ENCODE measurements around the gene CTXN1. TPM values are rescaled to one million over a fixed set of nuclear protein-coding genes. Genes with fewer than 3 reads are reported as not detected.

CTXN1 gene
- total and polyA plus RNA-seq, 5 donors from 2014 or later, result not detected

DNA sequence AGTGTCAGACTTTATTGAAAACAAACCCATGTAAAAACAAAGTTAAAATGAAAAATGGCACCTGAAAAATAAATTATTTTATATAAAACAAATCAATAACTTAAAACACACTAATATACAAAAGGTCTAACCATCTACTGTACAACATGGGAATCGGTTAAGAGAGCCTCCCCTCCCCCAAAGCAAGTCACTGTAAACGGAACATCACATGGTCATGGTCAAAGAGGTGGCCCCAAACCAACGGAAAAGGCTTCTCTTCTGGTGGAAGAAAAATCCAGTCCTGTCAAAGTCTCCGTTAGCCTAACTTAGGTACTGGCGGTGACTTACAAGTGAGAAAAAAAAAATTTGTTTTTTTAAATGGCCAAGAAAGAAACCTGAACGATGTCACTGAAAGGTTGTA, 33.3 kb upstream of the CTXN1 start:
- H3K36me3 ChIP-seq (ENCODE audit: control insufficient read depth, insufficient read depth, low read length), result peaks cover 36% of the 10 kb centered on the region
- H3K27me3 ChIP-seq (ENCODE audit: control insufficient read depth, insufficient read depth, low read length), result no peaks in the 10 kb centered on the region
- no peaks in the 10 kb centered on the region for H3K4me1 Mint-ChIP-seq
- H3K27me3 Mint-ChIP-seq, result no peaks in the 10 kb centered on the region
- no peak overlapping the region for H3K27ac ChIP-seq (ENCODE audit: insufficient read depth, low read length, poor library complexity, severe bottlenecking)
- H3K9me3 ChIP-seq (ENCODE audit: control insufficient read depth in 2 of 2, low read length in 2 of 2), result no peaks in the 10 kb centered on the region
- H3K4me3 Mint-ChIP-seq, result no peak overlapping the region
- no peak for ATAC-seq (ENCODE audit: low read depth in 2 of 2)
- no peaks in the 10 kb centered on the region for H3K9me3 Mint-ChIP-seq
- no peak overlapping the region for H3K4me3 ChIP-seq (ENCODE audit: low read depth, low read length)
- peaks cover 7% of the 10 kb centered on the region for H3K36me3 Mint-ChIP-seq
- no peak for DNase-seq
- no peaks in the 10 kb centered on the region for H3K4me1 ChIP-seq (ENCODE audit: control insufficient read depth, insufficient read depth, low read length, poor library complexity, severe bottlenecking)
- H3K27ac Mint-ChIP-seq, result no peak overlapping the region

DNA sequence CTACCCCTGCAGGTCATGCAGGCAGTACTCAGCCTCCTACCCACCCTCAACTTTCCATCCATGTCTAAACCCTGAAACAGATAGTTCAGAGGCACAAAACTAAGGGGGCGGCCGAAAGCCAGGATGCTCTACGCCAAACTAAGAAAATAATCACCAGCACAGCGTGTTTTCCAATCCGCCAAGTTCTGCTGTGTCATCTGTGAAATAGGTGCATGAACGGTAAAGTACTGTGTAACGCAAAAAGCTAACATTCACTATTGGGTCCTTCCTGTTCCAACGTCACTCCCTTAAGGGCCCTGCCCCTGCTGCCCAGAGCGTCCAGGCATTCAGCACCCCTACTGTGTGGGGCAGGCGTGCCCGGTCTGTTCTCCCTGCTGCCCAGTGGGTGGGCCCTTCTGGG, 29.8 kb upstream of the CTXN1 start:
- Histone ChIP-seq H3K9me3 (ENCODE audit: control insufficient read depth in 2 of 2, low read length in 2 of 2) (no peaks in the 10 kb centered on the region), H3K4me3 (ENCODE audit: low read depth, low read length) (no peak overlapping the region), H3K36me3 (ENCODE audit: control insufficient read depth, insufficient read depth, low read length) (peaks cover 3% of the 10 kb centered on the region), H3K4me1 (ENCODE audit: control insufficient read depth, insufficient read depth, low read length, poor library complexity, severe bottlenecking) (no peaks in the 10 kb centered on the region), H3K27ac (ENCODE audit: insufficient read depth, low read length, poor library complexity, severe bottlenecking) (no peak overlapping the region), H3K27me3 (ENCODE audit: control insufficient read depth, insufficient read depth, low read length) (no peaks in the 10 kb centered on the region)
- no peak for ATAC-seq (ENCODE audit: low read depth in 2 of 2)
- H3K27ac Mint-ChIP-seq, result no peak overlapping the region
- H3K27me3 Mint-ChIP-seq, result no peaks in the 10 kb centered on the region
- H3K36me3 Mint-ChIP-seq, result no peaks in the 10 kb centered on the region
- DNase-seq, result no peak
- no peaks in the 10 kb centered on the region for H3K9me3 Mint-ChIP-seq
- H3K4me3 Mint-ChIP-seq, result no peak overlapping the region
- H3K4me1 Mint-ChIP-seq, result no peaks in the 10 kb centered on the region

DNA sequence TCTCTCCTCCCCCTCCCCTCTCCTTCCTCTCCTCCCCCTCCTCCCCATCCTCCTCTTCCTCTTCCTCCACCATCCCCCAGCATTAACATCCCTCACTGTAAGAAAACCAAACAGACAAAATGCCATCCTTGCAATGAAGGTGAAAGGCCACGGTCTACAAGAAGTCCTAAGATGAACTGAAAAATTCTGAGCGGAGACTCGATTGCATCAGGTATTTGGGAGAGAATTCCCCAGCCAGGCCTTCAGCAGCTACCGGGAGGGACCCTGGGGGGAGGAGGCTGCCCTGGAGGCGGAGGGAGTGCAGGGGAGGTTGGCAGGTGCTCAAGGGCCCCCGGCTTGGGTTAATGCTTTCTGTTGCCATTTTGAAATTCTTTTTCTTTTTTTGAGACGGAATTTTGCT, 27.6 kb upstream of the CTXN1 start:
- no peaks in the 10 kb centered on the region for H3K4me1 Mint-ChIP-seq
- Histone ChIP-seq H3K27ac (ENCODE audit: insufficient read depth, low read length, poor library complexity, severe bottlenecking) (no peak overlapping the region), H3K36me3 (ENCODE audit: control insufficient read depth, insufficient read depth, low read length) (no peaks in the 10 kb centered on the region), H3K27me3 (ENCODE audit: control insufficient read depth, insufficient read depth, low read length) (no peaks in the 10 kb centered on the region), H3K4me1 (ENCODE audit: control insufficient read depth, insufficient read depth, low read length, poor library complexity, severe bottlenecking) (no peaks in the 10 kb centered on the region), H3K9me3 (ENCODE audit: control insufficient read depth in 2 of 2, low read length in 2 of 2) (no peaks in the 10 kb centered on the region), H3K4me3 (ENCODE audit: low read depth, low read length) (no peak overlapping the region)
- no peaks in the 10 kb centered on the region for H3K9me3 Mint-ChIP-seq
- no peaks in the 10 kb centered on the region for H3K27me3 Mint-ChIP-seq
- H3K27ac Mint-ChIP-seq, result peak overlapping the region in 1 of 3 donors; percentile 88
- no peak for DNase-seq
- no peak for ATAC-seq (ENCODE audit: low read depth in 2 of 2)
- no peaks in the 10 kb centered on the region for H3K36me3 Mint-ChIP-seq
- H3K4me3 Mint-ChIP-seq, result no peak overlapping the region

DNA sequence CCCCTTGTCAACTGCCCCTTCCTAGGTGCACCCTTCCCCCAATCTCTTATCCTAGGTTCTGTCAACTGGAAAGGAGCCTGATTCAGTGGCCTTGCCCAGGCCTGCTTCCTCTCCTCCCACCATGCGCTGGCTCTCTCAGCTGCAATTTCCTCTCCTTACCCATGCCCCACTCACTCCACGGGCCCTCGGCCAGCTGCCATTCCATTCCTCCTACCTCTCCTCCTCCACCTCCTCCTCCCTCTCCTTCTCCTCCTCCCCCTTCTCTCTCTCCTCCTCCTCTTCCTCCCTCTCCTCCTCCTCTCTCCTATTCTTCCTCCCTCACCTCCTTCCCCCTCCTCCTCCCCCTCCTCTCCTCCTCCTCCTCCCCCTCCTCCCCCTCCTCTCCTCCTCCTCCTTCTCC, 27.1 kb upstream of the CTXN1 start:
- Mint-ChIP-seq H3K4me3 (no peak overlapping the region), H3K27ac (peak overlapping the region in 1 of 3 donors; percentile 43)

DNA sequence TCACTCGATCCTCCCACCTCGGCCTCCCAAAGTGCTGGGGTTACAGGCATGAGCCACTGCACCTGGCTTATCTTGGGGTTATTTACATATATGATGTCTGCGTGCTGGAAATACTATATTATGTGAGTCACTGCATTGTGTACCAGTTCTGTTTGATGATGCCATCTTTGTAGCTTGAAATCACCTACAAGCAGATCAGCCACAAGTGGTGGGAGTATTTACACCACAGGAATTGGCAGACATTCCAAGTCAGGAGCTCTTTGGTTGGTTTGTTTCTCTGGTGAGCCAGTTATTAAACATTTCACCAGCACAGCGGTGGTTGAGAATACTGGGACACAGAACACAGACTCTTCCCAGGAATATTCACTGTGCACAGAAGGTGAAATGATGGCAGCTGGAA, 22.0 kb upstream of the CTXN1 start:
- Histone ChIP-seq H3K4me1 (ENCODE audit: control insufficient read depth, insufficient read depth, low read length, poor library complexity, severe bottlenecking) (peaks cover 8% of the 10 kb centered on the region), H3K27me3 (ENCODE audit: control insufficient read depth, insufficient read depth, low read length) (no peaks in the 10 kb centered on the region), H3K4me3 (ENCODE audit: low read depth, low read length) (no peak overlapping the region), H3K9me3 (ENCODE audit: control insufficient read depth in 2 of 2, low read length in 2 of 2) (no peaks in the 10 kb centered on the region), H3K27ac (ENCODE audit: insufficient read depth, low read length, poor library complexity, severe bottlenecking) (no peak overlapping the region), H3K36me3 (ENCODE audit: control insufficient read depth, insufficient read depth, low read length) (no peaks in the 10 kb centered on the region)
- ATAC-seq (ENCODE audit: low read depth in 2 of 2) (no peak), DNase-seq (no peak)
- no peaks in the 10 kb centered on the region for H3K36me3 Mint-ChIP-seq
- no peak overlapping the region for H3K27ac Mint-ChIP-seq
- H3K27me3 Mint-ChIP-seq, result peaks cover under 1% of the 10 kb centered on the region
- no peak overlapping the region for H3K4me3 Mint-ChIP-seq
- H3K4me1 Mint-ChIP-seq, result peaks cover 0 to 17% (median 8%) of the 10 kb centered on the region in 4 donors
- H3K9me3 Mint-ChIP-seq, result no peaks in the 10 kb centered on the region

More for the DNA sequence above, 27.1 kb upstream of the CTXN1 start:
- Histone ChIP-seq H3K27ac (ENCODE audit: insufficient read depth, low read length, poor library complexity, severe bottlenecking) (no peak overlapping the region), H3K4me1 (ENCODE audit: control insufficient read depth, insufficient read depth, low read length, poor library complexity, severe bottlenecking) (no peaks in the 10 kb centered on the region), H3K4me3 (ENCODE audit: low read depth, low read length) (no peak overlapping the region), H3K36me3 (ENCODE audit: control insufficient read depth, insufficient read depth, low read length) (no peaks in the 10 kb centered on the region), H3K9me3 (ENCODE audit: control insufficient read depth in 2 of 2, low read length in 2 of 2) (no peaks in the 10 kb centered on the region), H3K27me3 (ENCODE audit: control insufficient read depth, insufficient read depth, low read length) (no peaks in the 10 kb centered on the region)
- no peak for ATAC-seq (ENCODE audit: low read depth in 2 of 2)
- Mint-ChIP-seq H3K36me3 (no peaks in the 10 kb centered on the region), H3K27me3 (no peaks in the 10 kb centered on the region), H3K9me3 (no peaks in the 10 kb centered on the region), H3K4me1 (no peaks in the 10 kb centered on the region)
- DNase-seq, result no peak

DNA sequence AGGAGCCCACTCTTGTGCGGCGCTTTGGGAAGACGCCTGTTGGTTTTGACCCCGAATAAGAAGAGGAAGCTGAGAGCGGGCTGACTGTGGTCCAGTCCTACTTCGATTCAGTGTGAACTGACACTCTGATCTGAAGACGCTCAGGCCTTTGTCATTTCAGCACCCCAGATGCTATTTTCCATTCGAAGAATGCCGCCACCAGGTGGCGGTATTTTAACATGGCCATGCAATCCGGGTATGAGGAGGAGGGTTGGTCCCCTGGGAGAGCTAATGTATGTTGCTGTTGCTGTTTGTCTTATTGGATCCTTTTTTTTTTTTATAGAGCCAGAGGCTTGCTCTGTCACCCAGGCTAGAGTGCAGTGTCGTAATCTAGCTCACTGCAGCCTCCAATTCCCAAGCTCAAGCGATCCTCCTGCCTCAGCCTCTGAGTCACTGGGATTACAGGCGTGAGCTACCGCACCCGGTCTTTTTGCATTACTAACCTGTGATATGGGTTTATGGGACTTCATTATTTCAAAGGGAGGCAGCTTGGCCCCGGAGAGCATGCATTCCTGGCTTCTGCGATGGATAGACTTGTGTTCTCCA, 18.3 kb upstream of the CTXN1 start:
- H3K27ac Mint-ChIP-seq, result peak overlapping the region; percentile 97 to 98 (median 98)
- peaks cover 5% of the 10 kb centered on the region for H3K36me3 Mint-ChIP-seq
- peak overlapping the region; percentile 96 for H3K27ac ChIP-seq (ENCODE audit: insufficient read depth, low read length, poor library complexity, severe bottlenecking)
- H3K36me3 ChIP-seq (ENCODE audit: control insufficient read depth, insufficient read depth, low read length), result peaks cover 12% of the 10 kb centered on the region
- peaks cover 0 to 45% (median 22%) of the 10 kb centered on the region in 4 donors for H3K4me1 Mint-ChIP-seq
- peak overlapping the region; percentile 85 to 96 (median 93) for H3K4me3 Mint-ChIP-seq
- DNase-seq (peak; percentile 75 to 90 (median 83)), ATAC-seq (ENCODE audit: low read depth in 2 of 2) (peak; percentile 20)
- H3K27me3 ChIP-seq (ENCODE audit: control insufficient read depth, insufficient read depth, low read length), result no peaks in the 10 kb centered on the region
- H3K4me1 ChIP-seq (ENCODE audit: control insufficient read depth, insufficient read depth, low read length, poor library complexity, severe bottlenecking), result peaks cover 18% of the 10 kb centered on the region
- peak overlapping the region; percentile 80 for H3K4me3 ChIP-seq (ENCODE audit: low read depth, low read length)
- peaks cover 4% of the 10 kb centered on the region for H3K27me3 Mint-ChIP-seq
- no peaks in the 10 kb centered on the region for H3K9me3 ChIP-seq (ENCODE audit: control insufficient read depth in 2 of 2, low read length in 2 of 2)
- no peaks in the 10 kb centered on the region for H3K9me3 Mint-ChIP-seq

DNA sequence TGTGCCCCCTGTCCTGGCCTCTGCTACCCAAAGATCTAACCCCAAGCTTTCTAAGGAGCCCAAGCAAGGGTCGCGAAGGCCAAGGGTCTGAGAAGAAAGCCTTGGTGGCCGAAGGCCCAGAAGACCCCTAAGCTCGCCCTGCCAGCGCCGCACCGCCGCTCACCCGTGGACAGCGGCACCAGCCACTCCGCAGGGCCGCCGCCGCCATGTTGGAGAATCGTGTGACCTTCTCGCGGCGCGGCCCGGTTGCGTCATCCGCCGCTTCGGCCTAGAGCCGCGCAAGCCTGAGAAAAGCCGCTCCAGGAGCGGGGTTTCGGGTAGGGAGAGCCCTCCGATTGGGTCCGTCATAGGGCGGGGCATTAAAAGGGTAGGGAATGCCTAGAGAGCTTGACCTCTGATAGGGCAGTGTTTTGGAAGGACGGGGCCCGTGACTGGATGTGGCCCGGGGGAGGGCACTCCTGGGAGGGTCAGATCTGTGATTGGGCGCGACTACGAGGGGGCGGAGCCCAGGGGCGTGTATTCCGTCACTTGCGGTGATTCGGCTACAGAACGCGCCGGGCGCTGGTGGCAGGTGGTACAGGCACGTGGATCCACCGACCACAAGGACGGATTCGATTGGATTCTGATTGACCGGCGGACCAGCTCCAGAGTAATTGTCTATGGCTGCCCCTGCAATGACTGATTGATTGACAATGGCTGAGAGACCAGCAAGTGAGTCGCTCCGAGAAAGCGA, 17.7 kb upstream of the CTXN1 start, which contains the start of gene TIMM44:
TIMM44 (minus strand) TSS at position 223 of the 733 bp plus-strand sequence; CDS start at position 208, 15 bp downstream.
- Mint-ChIP-seq H3K27me3 (peaks cover 4% of the 10 kb centered on the region), H3K36me3 (peaks cover 5% of the 10 kb centered on the region), H3K9me3 (no peaks in the 10 kb centered on the region), H3K4me3 (peak within 1 kb of the TSS; percentile 85 to 96 (median 93)), H3K27ac (peak within 1 kb of the TSS; percentile 97 to 98 (median 98)), H3K4me1 (peaks cover 4 to 49% (median 24%) of the 10 kb centered on the region in 4 donors)
- H3K4me3 ChIP-seq (ENCODE audit: low read depth, low read length), result peak within 1 kb of the TSS; percentile 80
- DNase-seq (peak; percentile 98 to 100 (median 99)), ATAC-seq (ENCODE audit: low read depth in 2 of 2) (peak; percentile 97 to 98)
- peak within 1 kb of the TSS; percentile 96 for H3K27ac ChIP-seq (ENCODE audit: insufficient read depth, low read length, poor library complexity, severe bottlenecking)
- H3K27me3 ChIP-seq (ENCODE audit: control insufficient read depth, insufficient read depth, low read length), result no peaks in the 10 kb centered on the region
- peaks cover 12% of the 10 kb centered on the region for H3K36me3 ChIP-seq (ENCODE audit: control insufficient read depth, insufficient read depth, low read length)
- peaks cover 18% of the 10 kb centered on the region for H3K4me1 ChIP-seq (ENCODE audit: control insufficient read depth, insufficient read depth, low read length, poor library complexity, severe bottlenecking)
- H3K9me3 ChIP-seq (ENCODE audit: control insufficient read depth in 2 of 2, low read length in 2 of 2), result no peaks in the 10 kb centered on the region
